Natural killer cell (primary cell): ENCODE data around the gene TPGS2. TPM values are rescaled to one million over a fixed set of nuclear protein-coding genes. Genes with fewer than 3 reads are reported as not detected.

ENCODE experiments used
- ATAC-seq, 3 donors: fragments of 150-1000 bp in 2 of 3; fragments of 200-7000 bp in 1 of 3; cut with Tn5 transposase; 1 replicate in 1 of 3; 2 replicates in 2 of 3; pipeline ENCODE4 v1.10.0; 2021; ENCODE audit warnings: mild to moderate bottlenecking in 2 of 3, moderate library complexity in 2 of 3
- DNase-seq, 2 donors: peaks; one replicate each; pipeline versions ENCODE4 v3.0.0 to v3.0.0-alpha.2; 2013 to 2021; ENCODE audit warnings: mixed read lengths in 1 of 2
- H3K27ac ChIP-seq: one replicate; pipeline ENCODE4 v1.5.1; 2013; ENCODE audit warnings: mild to moderate bottlenecking, low read length
- H3K27me3 ChIP-seq: one replicate; pipeline ENCODE4 v1.6.1; 2013; ENCODE audit warnings: low read length; ENCODE audit not compliant: control insufficient read depth, insufficient read depth
- H3K36me3 ChIP-seq: one replicate; pipeline ENCODE4 v1.6.1; 2013; ENCODE audit warnings: low read length; ENCODE audit not compliant: control insufficient read depth, insufficient read depth
- H3K4me1 ChIP-seq: one replicate; pipeline ENCODE4 v1.6.1; 2013; ENCODE audit warnings: low read length; ENCODE audit not compliant: control insufficient read depth, insufficient read depth
- H3K4me3 ChIP-seq: one replicate; pipeline ENCODE4 v1.5.1; 2013; ENCODE audit warnings: low read length
- H3K9me3 ChIP-seq: one replicate; pipeline ENCODE4 v1.6.1; 2013; ENCODE audit warnings: low read length; ENCODE audit not compliant: control insufficient read depth, insufficient read depth
- H3K27ac Mint-ChIP-seq, 2 donors: one replicate each; pipeline ENCODE4 v1.8.0; 2022; ENCODE audit warnings: mild to moderate bottlenecking in 2 of 2, mixed read lengths in 2 of 2, moderate library complexity in 1 of 2
- H3K27me3 Mint-ChIP-seq, 2 donors: one replicate each; pipeline ENCODE4 v1.8.0; 2022; ENCODE audit warnings: low read depth in 2 of 2, mixed read lengths in 2 of 2
- H3K36me3 Mint-ChIP-seq: one replicate; pipeline ENCODE4 v1.8.0; 2022; ENCODE audit warnings: mixed read lengths
- H3K4me1 Mint-ChIP-seq, 2 donors: one replicate each; pipeline ENCODE4 v1.8.0; 2022; ENCODE audit warnings: mixed read lengths in 2 of 2
- H3K4me3 Mint-ChIP-seq: one replicate; pipeline ENCODE4 v1.8.0; 2022; ENCODE audit warnings: mild to moderate bottlenecking, moderate library complexity, mixed read lengths
- H3K9me3 Mint-ChIP-seq, 2 donors: one replicate each; pipeline ENCODE4 v1.8.0; 2022; ENCODE audit warnings: mixed read lengths in 2 of 2
- CTCF ChIP-seq: fragments of 200-600 bp; IDR thresholded peaks from one replicate; pipeline ENCODE4 v1.8.0; 2022; ENCODE audit warnings: antibody characterized with exemption
- WGBS: methylation state at CpG from one replicate; pipeline ENCODE4 v1.1.7; 2013; ENCODE audit warnings: missing lambda C conversion rate; ENCODE audit not compliant: insufficient coverage; 5-methylcytosine and 5-hydroxymethylcytosine counted together
- intact Hi-C: fragments of 100-400 bp; cut with micrococcal nuclease; formaldehyde crosslinking; loops from one replicate; pipeline ENCODE4 v1.14.2; 2022
- total RNA-seq, 4 donors: library from RNA; stranded (reverse); fragments of 120-200 nt in 1 of 4; gene quantifications; one replicate each; pipeline versions ENCODE4 v1.2.3 to v1.2.4, GENCODE V29; 2013 to 2022

The TPGS2 gene
- total RNA-seq, 3 donors from 2014 or later (not counting 1 experiment from before 2014, with no cell fraction given) = 27.0 to 36.0 (median 33.7) TPM

DNA sequence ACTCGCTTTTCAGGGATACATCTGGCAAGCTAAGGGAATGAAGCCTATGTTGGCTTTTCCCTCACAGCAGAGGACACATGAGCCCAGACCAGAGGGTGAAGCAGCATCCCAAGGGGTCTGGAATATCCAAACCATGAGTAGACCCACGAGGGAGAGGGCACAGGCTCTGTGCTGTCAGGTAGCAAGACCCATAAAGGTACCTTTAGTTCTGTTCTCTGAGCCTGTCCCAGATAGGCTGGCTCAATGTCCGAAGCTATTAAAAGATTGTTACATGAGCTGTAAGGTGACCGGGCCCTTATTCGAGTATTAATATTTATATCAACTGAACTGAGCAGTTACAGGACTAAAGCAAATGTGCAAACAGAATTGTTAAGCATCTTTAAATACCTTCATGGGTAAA, 52.2 kb downstream of the TPGS2 start:
- intact Hi-C loops = no loop called here
- H3K27me3 Mint-ChIP-seq = no peaks in the 10 kb centered on the region
- no peak overlapping the region for H3K27ac Mint-ChIP-seq
- no peaks in the 10 kb centered on the region for H3K9me3 ChIP-seq
- H3K4me1 ChIP-seq = peaks cover under 1% of the 10 kb centered on the region
- 98% methylated on average over 5 of the region's 5 CpGs for WGBS
- no peak for DNase-seq
- peaks cover under 1 to 2% of the 10 kb centered on the region in 2 donors for H3K4me1 Mint-ChIP-seq
- H3K27ac ChIP-seq = no peak overlapping the region
- H3K4me3 Mint-ChIP-seq = no peak overlapping the region
- no peak for TF ChIP-seq CTCF
- H3K9me3 Mint-ChIP-seq = no peaks in the 10 kb centered on the region
- H3K36me3 Mint-ChIP-seq = no peaks in the 10 kb centered on the region
- no peak overlapping the region for H3K4me3 ChIP-seq
- peaks cover 3% of the 10 kb centered on the region for H3K36me3 ChIP-seq
- no peaks in the 10 kb centered on the region for H3K27me3 ChIP-seq
- ATAC-seq = no peak

DNA sequence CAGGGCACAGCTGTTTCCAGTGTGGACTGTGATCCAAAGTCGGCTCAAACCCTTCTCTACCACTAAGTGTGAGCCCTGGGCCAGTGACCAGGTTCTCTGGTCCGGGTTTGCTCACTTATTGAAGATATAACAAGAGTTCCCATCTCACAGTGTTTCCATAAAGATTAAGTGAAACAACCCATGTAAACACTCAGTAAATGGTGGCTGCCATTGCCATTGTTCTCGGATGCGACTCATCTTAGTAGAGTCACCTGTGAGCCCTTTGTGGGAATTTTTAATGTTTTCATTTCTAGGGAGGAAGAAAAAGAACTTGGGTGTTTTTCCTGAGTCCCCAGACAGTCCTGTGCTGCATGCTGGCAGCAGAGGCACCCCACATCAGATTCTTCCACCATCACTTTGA, 53.4 kb downstream of the TPGS2 start:
- H3K4me1 ChIP-seq = peaks cover 8% of the 10 kb centered on the region
- DNase-seq (no peak), ATAC-seq (no peak)
- H3K9me3 ChIP-seq = no peaks in the 10 kb centered on the region
- intact Hi-C loops = no loop called here
- H3K27me3 ChIP-seq = no peaks in the 10 kb centered on the region
- H3K9me3 Mint-ChIP-seq = no peaks in the 10 kb centered on the region
- no peak overlapping the region for H3K4me3 Mint-ChIP-seq
- H3K36me3 Mint-ChIP-seq = no peaks in the 10 kb centered on the region
- no peak overlapping the region for H3K27ac Mint-ChIP-seq
- H3K27ac ChIP-seq = no peak overlapping the region
- H3K36me3 ChIP-seq = no peaks in the 10 kb centered on the region
- H3K27me3 Mint-ChIP-seq = no peaks in the 10 kb centered on the region
- WGBS = 97% methylated on average over 4 of the region's 4 CpGs
- H3K4me3 ChIP-seq = no peak overlapping the region
- no peak for TF ChIP-seq CTCF
- peaks cover 13 to 15% of the 10 kb centered on the region in 2 donors for H3K4me1 Mint-ChIP-seq

DNA sequence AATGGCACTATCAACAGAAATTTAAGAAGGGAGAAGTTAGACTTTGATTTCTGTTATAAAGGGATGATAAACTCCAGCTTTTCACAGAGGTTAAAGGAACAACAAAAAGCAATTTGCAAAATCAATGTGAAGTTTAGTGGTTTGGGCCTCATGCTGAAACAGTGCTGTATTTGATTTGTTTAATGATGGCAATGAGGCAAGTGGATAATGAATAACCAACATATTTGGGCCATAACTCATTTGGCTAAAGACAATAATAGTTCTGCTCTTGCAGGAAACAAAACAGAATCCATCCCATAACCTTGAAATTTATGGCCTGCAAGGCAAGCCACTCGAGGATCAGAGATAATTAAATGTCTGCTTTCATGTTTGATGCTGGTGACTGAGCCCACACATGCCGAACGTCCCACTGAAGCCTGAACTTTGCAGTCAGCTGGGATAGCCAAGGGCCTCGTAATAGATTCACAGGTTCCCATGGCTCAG, 56.5 kb downstream of the TPGS2 start:
- Histone ChIP-seq H3K4me3 (no peak overlapping the region), H3K4me1 (peaks cover 8% of the 10 kb centered on the region), H3K36me3 (no peaks in the 10 kb centered on the region), H3K9me3 (no peaks in the 10 kb centered on the region), H3K27ac (no peak overlapping the region), H3K27me3 (no peaks in the 10 kb centered on the region)
- H3K27me3 Mint-ChIP-seq = peaks cover 0 to 2% of the 10 kb centered on the region in 2 donors
- TF ChIP-seq CTCF = no peak
- 93% methylated on average over 4 of the region's 4 CpGs for WGBS
- H3K27ac Mint-ChIP-seq = no peak overlapping the region
- DNase-seq = no peak
- no peaks in the 10 kb centered on the region for H3K9me3 Mint-ChIP-seq
- intact Hi-C loops = no loop called here
- no peaks in the 10 kb centered on the region for H3K36me3 Mint-ChIP-seq
- ATAC-seq = no peak
- H3K4me3 Mint-ChIP-seq = no peak overlapping the region
- H3K4me1 Mint-ChIP-seq = peaks cover 17 to 19% of the 10 kb centered on the region in 2 donors

DNA sequence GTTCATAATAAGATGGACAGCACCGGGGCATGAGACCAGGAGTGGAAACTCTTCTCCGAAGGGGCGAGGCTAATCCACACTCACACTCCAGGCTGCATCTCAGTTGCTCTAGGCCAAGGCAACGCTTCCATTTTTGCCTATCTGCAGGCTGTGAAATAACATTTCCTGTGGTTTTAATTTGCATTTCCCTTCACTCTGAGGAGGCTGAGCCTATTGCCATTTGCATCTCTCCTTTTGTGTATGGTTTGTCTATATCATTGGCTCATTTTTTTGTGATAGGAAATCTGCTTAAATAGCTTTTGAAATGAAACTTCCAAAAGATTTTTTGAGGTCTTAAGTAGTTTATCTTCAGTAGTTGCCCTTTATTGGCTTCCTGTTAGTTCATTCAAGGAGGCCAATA, 57.6 kb downstream of the TPGS2 start:
- Mint-ChIP-seq H3K36me3 (no peaks in the 10 kb centered on the region), H3K4me3 (no peak overlapping the region), H3K27ac (peak overlapping the region; percentile 43 to 54), H3K4me1 (peaks cover 17 to 19% of the 10 kb centered on the region in 2 donors), H3K27me3 (peaks cover 0 to 2% of the 10 kb centered on the region in 2 donors), H3K9me3 (no peaks in the 10 kb centered on the region)
- peaks cover 8% of the 10 kb centered on the region for H3K4me1 ChIP-seq
- H3K9me3 ChIP-seq = no peaks in the 10 kb centered on the region
- no peaks in the 10 kb centered on the region for H3K36me3 ChIP-seq
- DNase-seq (no peak), ATAC-seq (peak in 1 of 3 donors; percentile 55)
- intact Hi-C loops = no loop called here
- H3K4me3 ChIP-seq = no peak overlapping the region
- H3K27ac ChIP-seq = no peak overlapping the region
- TF ChIP-seq CTCF = no peak
- WGBS = 71% methylated on average over 4 of the region's 4 CpGs
- no peaks in the 10 kb centered on the region for H3K27me3 ChIP-seq
